GM12865 (cell line): ENCODE data around the gene RASGEF1B.

Experiments
- DNase-seq: peaks from one replicate; pipeline ENCODE4 v3.0.0; 2010; ENCODE audit warnings: low read depth
- H3K4me3 ChIP-seq: 2 replicates; pipeline ENCODE4 v1.5.1; 2011; ENCODE audit warnings: mild to moderate bottlenecking, low read depth, low read length, control low read depth
- TF ChIP-seq, protein P1 (sequence below): IDR thresholded peaks from 2 replicates; pipeline ENCODE4 v1.5.1; 2011; ENCODE audit warnings: low read length, control low read depth, low read depth, inconsistent platforms; ENCODE audit not compliant: insufficient read depth; ENCODE audit errors: missing control alignments

Gene RASGEF1B

DNA sequence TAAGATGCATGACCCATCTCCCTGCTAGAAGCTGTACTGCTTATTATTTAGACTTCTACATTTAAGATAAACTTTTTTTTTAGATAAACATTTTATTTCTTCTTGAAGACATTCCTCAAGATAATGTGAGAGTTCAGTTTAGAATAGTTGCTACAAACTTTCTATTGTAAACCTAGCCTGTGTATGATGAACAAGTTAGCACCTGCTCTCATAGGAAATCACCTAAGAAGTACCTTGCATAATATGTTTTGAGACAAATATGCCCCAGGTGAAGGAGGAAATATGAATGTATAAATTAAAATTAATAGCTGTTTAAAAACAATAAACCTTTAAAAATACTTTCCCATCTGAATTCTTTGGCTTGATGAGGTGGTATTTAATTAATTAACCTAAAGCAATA is 35.6 kb downstream of the RASGEF1B start:
- no peak for DNase-seq
- TF ChIP-seq, protein P1, sequence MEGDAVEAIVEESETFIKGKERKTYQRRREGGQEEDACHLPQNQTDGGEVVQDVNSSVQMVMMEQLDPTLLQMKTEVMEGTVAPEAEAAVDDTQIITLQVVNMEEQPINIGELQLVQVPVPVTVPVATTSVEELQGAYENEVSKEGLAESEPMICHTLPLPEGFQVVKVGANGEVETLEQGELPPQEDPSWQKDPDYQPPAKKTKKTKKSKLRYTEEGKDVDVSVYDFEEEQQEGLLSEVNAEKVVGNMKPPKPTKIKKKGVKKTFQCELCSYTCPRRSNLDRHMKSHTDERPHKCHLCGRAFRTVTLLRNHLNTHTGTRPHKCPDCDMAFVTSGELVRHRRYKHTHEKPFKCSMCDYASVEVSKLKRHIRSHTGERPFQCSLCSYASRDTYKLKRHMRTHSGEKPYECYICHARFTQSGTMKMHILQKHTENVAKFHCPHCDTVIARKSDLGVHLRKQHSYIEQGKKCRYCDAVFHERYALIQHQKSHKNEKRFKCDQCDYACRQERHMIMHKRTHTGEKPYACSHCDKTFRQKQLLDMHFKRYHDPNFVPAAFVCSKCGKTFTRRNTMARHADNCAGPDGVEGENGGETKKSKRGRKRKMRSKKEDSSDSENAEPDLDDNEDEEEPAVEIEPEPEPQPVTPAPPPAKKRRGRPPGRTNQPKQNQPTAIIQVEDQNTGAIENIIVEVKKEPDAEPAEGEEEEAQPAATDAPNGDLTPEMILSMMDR, result no peak
- H3K4me3 ChIP-seq, result no peak overlapping the region

DNA sequence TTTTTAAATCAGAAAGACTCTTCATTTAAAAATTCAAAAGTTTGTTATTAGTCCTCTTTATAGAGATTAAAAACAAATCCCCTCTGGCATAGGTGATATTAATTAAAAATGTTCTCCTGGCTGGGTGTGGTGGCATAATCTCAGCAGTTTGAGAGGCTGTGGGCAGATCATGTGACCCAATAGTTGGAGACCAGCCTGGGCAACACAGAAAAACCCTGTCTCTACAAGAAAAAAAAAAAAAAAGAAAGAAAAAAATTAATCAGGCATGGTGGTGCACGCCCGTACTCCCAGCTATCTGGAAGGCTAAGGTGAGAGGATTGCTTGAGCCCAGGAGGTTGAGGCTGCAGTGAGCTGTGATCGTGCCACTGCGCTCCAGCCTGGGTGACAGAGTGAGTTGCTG is 38.9 kb downstream of the RASGEF1B start:
- no peak overlapping the region for H3K4me3 ChIP-seq
- no peak for DNase-seq
- TF ChIP-seq, protein P1, result no peak

DNA sequence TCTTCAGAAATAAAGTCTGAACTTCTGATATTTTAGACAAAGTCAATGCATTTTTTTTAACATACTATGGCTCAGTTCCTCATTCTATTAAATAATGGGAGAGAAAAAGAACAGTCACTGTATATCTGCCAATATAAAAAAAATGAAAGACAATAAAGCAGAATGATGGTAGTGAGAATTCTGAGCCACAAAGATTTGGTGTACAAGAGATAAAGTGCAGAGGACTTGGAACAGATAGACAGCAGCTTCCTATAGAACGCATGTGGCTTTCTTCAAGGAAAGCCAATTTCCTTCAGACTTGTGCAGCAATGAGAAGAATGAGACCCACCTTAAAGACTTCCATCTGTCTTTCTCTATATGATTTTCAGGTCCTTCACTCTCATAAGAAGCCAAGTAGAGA is 39.7 kb downstream of the RASGEF1B start:
- H3K4me3 ChIP-seq, result no peak overlapping the region
- no peak for DNase-seq
- TF ChIP-seq, protein P1, result no peak

DNA sequence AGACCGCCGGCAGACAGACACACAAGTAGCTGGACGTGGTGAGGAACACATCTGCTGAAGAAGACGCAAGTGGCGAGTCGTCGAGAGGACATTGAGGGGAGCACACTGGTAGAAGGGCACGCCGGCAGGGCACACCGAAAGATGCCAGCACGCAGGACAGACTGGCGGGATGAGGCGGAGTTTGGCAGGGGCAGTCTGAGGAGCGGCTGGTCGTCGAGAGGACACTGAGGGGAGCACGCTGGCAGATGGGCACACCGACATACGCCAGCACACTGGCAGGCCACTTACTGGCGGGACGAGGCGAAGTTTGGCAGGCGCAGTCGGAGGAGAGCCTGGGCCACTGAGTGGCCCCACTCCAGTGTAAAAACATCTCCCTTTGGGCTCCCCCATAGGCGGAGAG is 42.1 kb downstream of the RASGEF1B start:
- TF ChIP-seq, protein P1, result no peak
- no peak overlapping the region for H3K4me3 ChIP-seq

DNA sequence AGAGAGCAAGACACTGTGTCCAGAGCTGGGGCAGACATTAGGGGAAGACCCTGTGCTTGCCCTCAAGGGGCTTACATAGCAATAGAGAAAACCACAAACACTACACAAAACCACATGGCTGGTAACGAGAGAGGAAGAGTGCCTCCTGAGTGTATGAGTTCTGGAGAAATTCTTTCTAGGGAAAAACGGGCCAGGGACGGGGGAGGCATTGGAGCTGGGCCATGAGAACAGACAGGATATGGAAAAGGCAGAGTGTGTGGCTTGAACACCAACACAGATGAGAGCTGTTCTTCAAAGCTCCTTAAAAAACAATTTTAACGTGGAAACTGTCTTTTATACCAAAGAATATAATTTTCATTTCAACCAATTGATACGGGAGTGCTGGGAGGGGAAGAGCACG is 42.7 kb downstream of the RASGEF1B start:
- DNase-seq, result no peak
- H3K4me3 ChIP-seq, result no peak overlapping the region
- TF ChIP-seq, protein P1, result no peak

More for the DNA sequence above, 42.1 kb downstream of the RASGEF1B start:
- DNase-seq, result no peak

DNA sequence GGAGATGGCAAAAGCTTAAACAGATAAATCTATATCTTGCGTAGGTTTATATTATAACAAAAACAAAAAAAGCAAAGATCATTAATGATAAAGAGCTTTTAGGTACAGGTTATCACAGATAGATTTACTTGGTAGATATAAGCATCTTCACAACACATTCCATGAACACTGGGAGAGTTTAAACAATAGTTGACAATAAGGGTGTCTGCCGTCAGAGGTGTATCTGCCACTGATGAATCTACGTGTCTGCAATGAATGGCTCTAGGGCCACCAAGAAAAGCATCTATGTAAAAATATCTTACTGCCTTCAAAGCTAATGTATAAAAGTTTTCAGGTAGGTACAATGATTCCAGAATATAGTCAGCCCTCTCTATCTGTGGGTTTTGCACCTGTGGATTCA is 43.7 kb downstream of the RASGEF1B start:
- no peak for DNase-seq
- H3K4me3 ChIP-seq, result no peak overlapping the region
- TF ChIP-seq, protein P1, result no peak

DNA sequence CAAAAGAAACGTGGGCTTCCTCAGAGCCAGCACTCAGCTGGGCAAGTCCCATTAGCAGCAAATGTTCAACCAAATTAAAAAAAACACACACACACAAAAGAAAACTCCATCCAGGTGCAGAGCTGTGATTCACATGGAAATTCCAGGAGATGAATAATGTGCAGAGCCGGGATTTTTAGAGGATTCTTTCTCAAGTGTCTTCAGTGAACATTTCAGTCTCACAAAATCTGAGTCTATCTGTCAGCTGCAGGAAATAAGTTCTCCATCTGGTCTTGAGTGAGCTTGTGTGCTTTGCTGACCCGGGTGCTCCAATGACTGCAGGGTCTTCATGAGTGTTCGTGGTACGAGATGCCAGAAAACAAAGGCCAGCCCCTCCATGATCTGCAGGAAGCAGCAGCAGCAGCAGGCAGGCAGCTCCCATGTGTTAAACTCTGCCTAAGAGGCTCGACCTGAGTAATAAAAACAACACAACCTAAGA is 44.3 kb downstream of the RASGEF1B start:
- no peak overlapping the region for H3K4me3 ChIP-seq
- DNase-seq, result no peak
- TF ChIP-seq, protein P1, result no peak
